IMR-90 (cell line): Measurements from ENCODE around the gene FBXO9. TPM values are rescaled to one million over a fixed set of nuclear protein-coding genes. Genes with fewer than 3 reads are reported as not detected.

Experiments
- ATAC-seq: fragments of 200-7000 bp; cut with Tn5 transposase; 2 replicates; pipeline ENCODE4 v1.9.1; 2020; ENCODE audit warnings: low read depth, mild to moderate bottlenecking, moderate library complexity
- BruUV-seq: library from RNA; stranded (reverse); fragments of 400-500 nt; replicated peaks from 2 replicates; lab custom pipeline; 2021; lab: Mats Ljungman, UMichigan
- CTCF ChIA-PET: fragments of 300-600 bp; formaldehyde crosslinking; extraction: SDS; loops from one replicate; lab custom pipeline; 2021; ENCODE audit warnings: antibody characterized with exemption; lab: Yijun Ruan, JAX
- POLR2A ChIA-PET: fragments of 300-600 bp; sonication (Branson Sonifier 250); formaldehyde crosslinking; loops from one replicate; lab custom pipeline; 2022; ENCODE audit warnings: antibody characterized with exemption; ENCODE audit not compliant: unreplicated experiment; lab: Charles Lee
- DNase-seq: peaks from one replicate; pipeline ENCODE4 v3.0.0; 2013
- H2AFZ ChIP-seq: replicated peaks from 2 replicates; pipeline ENCODE3; 2013; ENCODE audit warnings: low read length, mild to moderate bottlenecking; ENCODE audit not compliant: poor library complexity
- H2AK5ac ChIP-seq: 2 replicates; pipeline ENCODE4 v1.6.1; 2013; ENCODE audit warnings: low read depth, low read length, inconsistent platforms
- H2AK9ac ChIP-seq: replicated peaks from 2 replicates; pipeline ENCODE3; 2013; ENCODE audit warnings: mild to moderate bottlenecking, low read depth, low read length, moderate library complexity; ENCODE audit not compliant: poor library complexity
- H2BK120ac ChIP-seq: 2 replicates; pipeline ENCODE4 v1.6.1; 2013; ENCODE audit warnings: low read depth, low read length, inconsistent platforms
- H2BK15ac ChIP-seq: 3 replicates; pipeline ENCODE4 v1.6.1; 2013; ENCODE audit warnings: low read depth, low read length, inconsistent platforms
- H2BK20ac ChIP-seq: 2 replicates; pipeline ENCODE4 v1.6.1; 2013; ENCODE audit warnings: low read depth, mild to moderate bottlenecking, inconsistent platforms, low read length, moderate library complexity
- H2BK5ac ChIP-seq: 2 replicates; pipeline ENCODE4 v1.6.1; 2013; ENCODE audit warnings: mild to moderate bottlenecking, low read depth, low read length, inconsistent platforms; ENCODE audit not compliant: poor library complexity, severe bottlenecking
- H3K14ac ChIP-seq: replicated peaks from 2 replicates; pipeline ENCODE4 v1.6.1; 2013; ENCODE audit warnings: low read depth, low read length, inconsistent platforms
- H3K18ac ChIP-seq: 2 replicates; pipeline ENCODE4 v1.6.1; 2013; ENCODE audit warnings: low read depth, low read length, control low read depth
- H3K23ac ChIP-seq: 2 replicates; pipeline ENCODE4 v1.6.1; 2013; ENCODE audit warnings: low read depth, low read length, inconsistent platforms
- H3K27ac ChIP-seq: 2 replicates; pipeline ENCODE4 v1.5.1; 2013; ENCODE audit warnings: mild to moderate bottlenecking, control low read depth, low read length; ENCODE audit not compliant: insufficient read depth
- H3K27me3 ChIP-seq: 2 replicates; pipeline ENCODE4 v1.6.1; 2013; ENCODE audit warnings: low read length; ENCODE audit not compliant: control insufficient read depth, insufficient read depth
- H3K36me3 ChIP-seq: 2 replicates; pipeline ENCODE4 v1.6.1; 2013; ENCODE audit warnings: low read length, mixed read lengths; ENCODE audit not compliant: control insufficient read depth, insufficient read depth
- H3K4ac ChIP-seq: 2 replicates; pipeline ENCODE4 v1.6.1; 2013; ENCODE audit warnings: low read depth, low read length, inconsistent platforms
- H3K4me1 ChIP-seq: 2 replicates; pipeline ENCODE4 v1.6.1; 2013; ENCODE audit warnings: low read length, mixed read lengths; ENCODE audit not compliant: control insufficient read depth, insufficient read depth
- H3K4me2 ChIP-seq: 2 replicates; pipeline ENCODE4 v1.6.1; 2013; ENCODE audit warnings: low read depth, mild to moderate bottlenecking, control low read depth, low read length, moderate library complexity
- H3K4me3 ChIP-seq: 2 replicates; pipeline ENCODE4 v1.5.1; 2013; ENCODE audit warnings: low read depth, mild to moderate bottlenecking, control low read depth, low read length, moderate library complexity; ENCODE audit not compliant: insufficient read depth
- H3K56ac ChIP-seq: 2 replicates; pipeline ENCODE4 v1.6.1; 2013; ENCODE audit warnings: low read length, inconsistent platforms; ENCODE audit not compliant: insufficient read depth; ENCODE audit errors: extremely low read depth
- H3K79me1 ChIP-seq, 2 experiments: 2 replicates each; pipeline ENCODE4 v1.6.1; 2013; ENCODE audit warnings: low read length in 2 of 2, inconsistent platforms in 1 of 2, low read depth in 1 of 2
- H3K9ac ChIP-seq: 2 replicates; pipeline ENCODE4 v1.6.1; 2013; ENCODE audit warnings: low read depth, low read length, control low read depth
- H3K9me1 ChIP-seq: 2 replicates; pipeline ENCODE4 v1.6.1; 2013; ENCODE audit warnings: low read length, inconsistent platforms; ENCODE audit not compliant: insufficient read depth
- H3K9me3 ChIP-seq: 2 replicates; pipeline ENCODE4 v1.6.1; 2013; ENCODE audit warnings: low read length; ENCODE audit not compliant: control insufficient read depth, insufficient read depth
- H4K20me1 ChIP-seq: 2 replicates; pipeline ENCODE4 v1.6.1; 2013; ENCODE audit warnings: low read length, inconsistent platforms; ENCODE audit not compliant: insufficient read depth
- H4K5ac ChIP-seq: 2 replicates; pipeline ENCODE4 v1.6.1; 2013; ENCODE audit warnings: mild to moderate bottlenecking, low read depth, low read length, control low read depth
- H4K8ac ChIP-seq, 2 experiments: 2 replicates each; pipeline ENCODE4 v1.6.1; 2013; ENCODE audit warnings: low read depth in 2 of 2, low read length in 2 of 2, control low read depth in 1 of 2, inconsistent platforms in 1 of 2
- H4K91ac ChIP-seq: 2 replicates; pipeline ENCODE4 v1.6.1; 2013; ENCODE audit warnings: low read depth, low read length, inconsistent platforms; ENCODE audit not compliant: insufficient read depth
- BHLHE40 ChIP-seq: fragments of 150-350 bp; IDR thresholded peaks from 2 replicates; pipeline ENCODE4 v1.6.1; 2016; ENCODE audit warnings: mild to moderate bottlenecking, low read depth, low read length
- CEBPB ChIP-seq: IDR thresholded peaks from 2 replicates; pipeline ENCODE4 v1.6.1; 2012; ENCODE audit warnings: low read depth, low read length, improper control_type of control experiment
- CHD1 ChIP-seq: IDR thresholded peaks from 2 replicates; pipeline ENCODE4 v1.6.1; 2012; ENCODE audit warnings: low read depth, low read length, improper control_type of control experiment
- ELK1 ChIP-seq: fragments of 150-350 bp; IDR thresholded peaks from 2 replicates; pipeline ENCODE4 v1.6.1; 2016; ENCODE audit warnings: low read depth, mild to moderate bottlenecking, low read length, moderate library complexity, borderline replicate concordance
- FOS ChIP-seq: fragments of 150-350 bp; IDR thresholded peaks from 2 replicates; pipeline ENCODE4 v1.6.1; 2016; ENCODE audit warnings: low read depth, low read length
- MAFK ChIP-seq: IDR thresholded peaks from 2 replicates; pipeline ENCODE4 v1.6.1; 2012; ENCODE audit warnings: low read depth, low read length, improper control_type of control experiment
- MXI1 ChIP-seq: IDR thresholded peaks from 2 replicates; pipeline ENCODE4 v1.6.1; 2012; ENCODE audit warnings: low read depth, mild to moderate bottlenecking, low read length, moderate library complexity, borderline replicate concordance
- RAD21 ChIP-seq: IDR thresholded peaks from 2 replicates; pipeline ENCODE4 v1.6.1; 2012; ENCODE audit warnings: low read length, improper control_type of control experiment
- WGBS, 2 experiments: methylation state at CpG; one replicate each; pipeline versions ENCODE4 v1.1.5 to v1.1.7; 2013; ENCODE audit warnings: missing lambda C conversion rate in 2 of 2; ENCODE audit not compliant: insufficient read length in 1 of 2; ENCODE audit errors: extremely low coverage in 2 of 2; 5-methylcytosine and 5-hydroxymethylcytosine counted together
- dilution Hi-C: fragments of 300-500 bp; cut with HindIII; formaldehyde crosslinking; loops from one replicate; pipeline ENCODE4 v1.14.3; 2018; ENCODE audit warnings: low sequenced_read_pairs; ENCODE audit not compliant: unreplicated experiment
- in situ Hi-C: fragments of 300-500 bp; cut with MboI; formaldehyde crosslinking; loops from 3 replicates; pipeline ENCODE4 v1.14.3; 2019; ENCODE audit warnings: low sequenced_read_pairs, inconsistent platforms, mixed read lengths
- intact Hi-C: fragments of 100-400 bp; cut with micrococcal nuclease; formaldehyde crosslinking; loops from 2 replicates; pipeline ENCODE4 v1.10.0; 2022
- polyA plus RNA-seq, 3 experiments: library from polyadenylated mRNA; depleted of rRNA; stranded (reverse); fragments of >200 nt; gene quantifications; 2 replicates each; pipeline ENCODE4 v1.2.3, GENCODE V29; 2012; ENCODE audit warnings: low replicate concordance in 1 of 3
- total RNA-seq: library from RNA; depleted of rRNA; stranded (reverse); fragments of >200 nt; gene quantifications from 2 replicates; pipeline ENCODE4 v1.2.3, GENCODE V29; 2012
- TF ChIP-seq, protein P1 (sequence below): fragments of 150-350 bp; IDR thresholded peaks from 2 replicates; pipeline ENCODE4 v1.6.1; 2017; ENCODE audit warnings: mild to moderate bottlenecking, antibody characterized with exemption, low read length, low read depth

The FBXO9 gene
- total and polyA plus RNA-seq, 2 of the 4 experiments (the other 2 are of a cell fraction), result 49.6 to 65.9 TPM

- no CpG with 5 or more reads among the region's 1 CpG for WGBS, 2 experiments
Measured at GRCh38 chr6:53028467-53028866, 36.7 kb upstream of the FBXO9 start.

More at GRCh38 chr6:53028467-53028866, 36.7 kb upstream of the FBXO9 start:
- Histone ChIP-seq H3K79me1 (0 out of 4 replicates have a peak, but pooled peaks cover 0 to 7% of the 10 kb centered on the region in 2 experiments), H3K56ac (no peak overlapping the region), H4K20me1 (no peaks in the 10 kb centered on the region), H3K23ac (no peak overlapping the region), H4K8ac (no peak overlapping the region), H3K9ac (no peak overlapping the region), H3K27me3 (no peaks in the 10 kb centered on the region), H4K91ac (no peak overlapping the region), H2AK9ac (no peak overlapping the region), H3K4me1 (peaks cover 6% of the 10 kb centered on the region), H3K4me2 (no peak overlapping the region), H3K14ac (no peak overlapping the region), H3K9me3 (no peaks in the 10 kb centered on the region), H2AK5ac (no peak overlapping the region), H3K18ac (no peak overlapping the region), H3K4ac (no peak overlapping the region), H3K4me3 (no peak overlapping the region), H4K5ac (no peak overlapping the region), H2BK15ac (no peak overlapping the region), H2BK5ac (no peak overlapping the region), H2BK20ac (no peak overlapping the region), H2AFZ (no peak overlapping the region), H3K27ac (no peak overlapping the region), H2BK120ac (no peak overlapping the region), H3K9me1 (peaks cover 6% of the 10 kb centered on the region), H3K36me3 (peaks cover 17% of the 10 kb centered on the region)
- BruUV-seq, result no TSS peak
- TF ChIP-seq CEBPB (no peak), MAFK (no peak), FOS (no peak), BHLHE40 (no peak), CHD1 (no peak), RAD21 (no peak), MXI1 (no peak), ELK1 (no peak)
- TF ChIP-seq, protein P1, sequence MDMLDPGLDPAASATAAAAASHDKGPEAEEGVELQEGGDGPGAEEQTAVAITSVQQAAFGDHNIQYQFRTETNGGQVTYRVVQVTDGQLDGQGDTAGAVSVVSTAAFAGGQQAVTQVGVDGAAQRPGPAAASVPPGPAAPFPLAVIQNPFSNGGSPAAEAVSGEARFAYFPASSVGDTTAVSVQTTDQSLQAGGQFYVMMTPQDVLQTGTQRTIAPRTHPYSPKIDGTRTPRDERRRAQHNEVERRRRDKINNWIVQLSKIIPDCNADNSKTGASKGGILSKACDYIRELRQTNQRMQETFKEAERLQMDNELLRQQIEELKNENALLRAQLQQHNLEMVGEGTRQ, result no peak
- ChIA-PET POLR2A (no interaction called here), CTCF (no interaction called here)
- DNase-seq, result no peak
- in situ Hi-C loops (no loop called here), intact Hi-C loops (no loop called here), dilution Hi-C loops (no loop called here)
- no peak for ATAC-seq
